Activated T-cell treated with anti-CD3 and anti-CD28 coated beads, Interleukin-2, amount 50 U/mL, for 72 hours (primary cell): ENCODE results near the gene PCDHA4. TPM values are rescaled to one million over a fixed set of nuclear protein-coding genes. Genes with fewer than 3 reads are reported as not detected.
A peak's percentile ranks its signal among the peaks of the same experiment; 100 is the strongest.
"Not testable (repeated sequence)": the region's sequence is repeated elsewhere in the genome, so short reads cannot be mapped to it uniquely, and the experiment has no call there.

Experiments
- ATAC-seq, 2 donors: fragments of 150-1000 bp; cut with Tn5 transposase; replicated peaks in 1 of 2; 2 replicates each; pipeline ENCODE4 v1.10.0; 2021; ENCODE audit warnings: moderate library complexity in 2 of 2, mild to moderate bottlenecking in 1 of 2
- DNase-seq, 2 donors: peaks; one replicate each; pipeline ENCODE4 v3.0.0; 2021 to 2022; ENCODE audit warnings: mixed read lengths in 1 of 2
- H3K27ac Mint-ChIP-seq: one replicate; pipeline ENCODE4 v1.8.0; 2022; ENCODE audit warnings: mild to moderate bottlenecking, moderate library complexity, mixed read lengths
- H3K27me3 Mint-ChIP-seq: one replicate; pipeline ENCODE4 v1.8.0; 2022; ENCODE audit warnings: low read depth, mixed read lengths
- H3K36me3 Mint-ChIP-seq, 2 donors: one replicate each; pipeline ENCODE4 v1.8.0; 2022; ENCODE audit warnings: mixed read lengths in 2 of 2, mild to moderate bottlenecking in 1 of 2; ENCODE audit not compliant: insufficient read depth in 2 of 2
- H3K4me1 Mint-ChIP-seq: one replicate; pipeline ENCODE4 v1.8.0; 2022; ENCODE audit warnings: low read depth, mixed read lengths
- H3K4me3 Mint-ChIP-seq, 2 donors: one replicate each; pipeline ENCODE4 v1.8.0; 2022; ENCODE audit warnings: mild to moderate bottlenecking in 2 of 2, mixed read lengths in 2 of 2, moderate library complexity in 2 of 2
- H3K9me3 Mint-ChIP-seq, 2 donors: one replicate each; pipeline ENCODE4 v1.8.0; 2022; ENCODE audit warnings: mixed read lengths in 2 of 2
- total RNA-seq, 2 donors: library from RNA; stranded (reverse); gene quantifications; one replicate each; pipeline ENCODE4 v1.2.3, GENCODE V29; 2022

Gene PCDHA4
- total RNA-seq, 2 donors from 2014 or later, result not detected

GRCh38 chr5:140828362-140828737, 21.5 kb downstream of the PCDHA4 start:
- DNase-seq, result no peak

DNA sequence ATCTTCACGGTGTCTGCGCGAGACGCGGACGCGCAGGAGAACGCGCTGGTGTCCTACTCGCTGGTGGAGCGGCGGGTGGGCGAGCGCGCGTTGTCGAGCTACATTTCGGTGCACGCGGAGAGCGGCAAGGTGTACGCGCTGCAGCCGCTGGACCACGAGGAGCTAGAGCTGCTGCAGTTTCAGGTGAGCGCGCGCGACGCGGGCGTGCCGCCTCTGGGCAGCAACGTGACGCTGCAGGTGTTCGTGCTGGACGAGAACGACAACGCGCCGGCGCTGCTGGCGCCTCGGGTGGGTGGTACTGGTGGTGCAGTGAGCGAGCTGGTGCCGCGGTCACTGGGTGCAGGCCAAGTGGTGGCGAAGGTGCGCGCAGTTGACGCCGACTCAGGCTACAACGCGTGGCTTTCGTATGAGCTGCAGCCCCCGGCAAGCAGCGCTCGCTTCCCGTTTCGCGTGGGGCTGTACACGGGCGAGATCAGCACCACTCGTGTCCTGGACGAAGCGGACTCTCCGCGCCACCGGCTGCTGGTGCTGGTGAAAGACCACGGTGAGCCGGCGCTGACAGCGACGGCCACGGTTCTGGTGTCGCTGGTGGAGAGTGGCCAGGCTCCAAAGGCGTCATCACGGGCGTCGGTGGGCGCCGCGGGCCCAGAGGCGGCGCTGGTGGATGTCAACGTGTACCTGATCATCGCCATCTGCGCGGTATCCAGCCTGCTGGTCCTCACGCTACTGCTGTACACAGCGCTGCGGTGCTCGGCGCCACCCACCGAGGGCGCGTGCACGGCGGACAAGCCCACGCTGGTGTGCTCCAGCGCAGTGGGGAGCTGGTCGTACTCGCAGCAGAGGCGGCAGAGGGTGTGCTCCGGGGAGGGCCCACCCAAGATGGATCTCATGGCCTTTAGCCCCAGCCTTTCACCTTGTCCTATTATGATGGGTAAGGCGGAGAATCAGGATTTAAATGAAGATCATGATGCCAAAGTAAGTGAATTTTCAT, 22.9 kb downstream of the PCDHA4 start:
- ATAC-seq, H3K9me3 Mint-ChIP-seq, H3K4me1 Mint-ChIP-seq, H3K27ac Mint-ChIP-seq, H3K4me3 Mint-ChIP-seq, DNase-seq: not testable (repeated sequence)
- Mint-ChIP-seq H3K36me3 (peaks cover 0 to 13% of the 10 kb centered on the region in 2 donors), H3K27me3 (peaks cover 29% of the 10 kb centered on the region)

More at GRCh38 chr5:140828362-140828737, 21.5 kb downstream of the PCDHA4 start:
- Mint-ChIP-seq H3K27me3 (peaks cover 29% of the 10 kb centered on the region), H3K4me3 (no peak overlapping the region), H3K4me1 (no peaks in the 10 kb centered on the region), H3K9me3 (peaks cover 7 to 9% of the 10 kb centered on the region in 2 donors), H3K27ac (no peak overlapping the region), H3K36me3 (peaks cover 0 to 14% of the 10 kb centered on the region in 2 donors)
- ATAC-seq, result no peak

DNA sequence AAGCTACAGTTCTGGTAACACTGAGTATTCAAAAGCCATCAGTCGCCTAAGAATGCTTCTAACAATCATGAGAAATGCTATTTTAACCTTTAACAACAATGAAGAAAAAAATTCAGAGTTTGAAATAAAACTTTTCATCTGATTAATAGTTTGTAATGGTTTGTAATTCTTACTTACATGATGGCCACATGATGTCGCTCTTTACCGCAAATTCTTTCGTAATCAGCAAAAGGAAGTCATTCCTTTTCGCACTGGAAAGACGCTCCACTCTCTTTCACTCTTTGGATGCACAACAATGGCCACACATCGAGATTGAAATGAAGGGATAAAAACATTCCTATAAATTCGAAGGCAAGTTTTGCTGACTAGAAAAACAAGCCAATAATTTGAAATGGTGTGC, 27.1 kb downstream of the PCDHA4 start, which contains the start of gene PCDHA7:
Gene PCDHA7, plus strand, starts transcription at position 277 of the 400 bp plus-strand sequence. Its CDS starts 115 bp downstream, at position 392.
- Mint-ChIP-seq H3K4me1 (no peaks in the 10 kb centered on the region), H3K4me3 (no peak within 1 kb of the TSS), H3K9me3 (peaks cover 4 to 8% of the 10 kb centered on the region in 2 donors), H3K27me3 (peaks cover 9% of the 10 kb centered on the region), H3K36me3 (peaks cover 0 to 8% of the 10 kb centered on the region in 2 donors), H3K27ac (no peak within 1 kb of the TSS)
- DNase-seq (no peak), ATAC-seq (no peak)

DNA sequence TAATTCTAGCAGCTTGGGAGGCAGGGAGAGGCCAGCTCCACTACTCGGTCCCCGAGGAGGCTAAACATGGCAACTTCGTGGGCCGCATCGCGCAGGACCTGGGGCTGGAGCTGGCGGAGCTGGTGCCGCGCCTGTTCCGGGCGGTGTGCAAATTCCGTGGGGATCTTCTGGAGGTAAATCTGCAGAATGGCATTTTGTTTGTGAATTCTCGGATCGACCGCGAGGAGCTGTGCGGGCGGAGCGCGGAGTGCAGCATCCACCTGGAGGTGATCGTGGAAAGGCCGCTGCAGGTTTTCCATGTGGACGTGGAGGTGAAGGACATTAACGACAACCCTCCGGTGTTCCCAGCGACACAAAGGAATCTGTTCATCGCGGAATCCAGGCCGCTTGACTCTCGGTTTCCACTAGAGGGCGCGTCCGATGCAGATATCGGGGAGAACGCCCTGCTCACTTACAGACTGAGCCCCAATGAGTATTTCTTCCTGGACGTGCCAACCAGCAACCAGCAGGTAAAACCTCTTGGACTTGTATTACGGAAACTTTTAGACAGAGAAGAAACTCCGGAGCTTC, 27.7 kb downstream of the PCDHA4 start:
- H3K27ac Mint-ChIP-seq, H3K36me3 Mint-ChIP-seq, H3K4me1 Mint-ChIP-seq, H3K4me3 Mint-ChIP-seq, H3K9me3 Mint-ChIP-seq, ATAC-seq, DNase-seq: not testable (repeated sequence)
- H3K27me3 Mint-ChIP-seq, result peaks cover 11% of the 10 kb centered on the region

GRCh38 chr5:140835622-140836510, 29.0 kb downstream of the PCDHA4 start:
- H3K27me3 Mint-ChIP-seq, result peaks cover 20% of the 10 kb centered on the region

GRCh38 chr5:140840978-140841962, 34.4 kb downstream of the PCDHA4 start, which contains the start of gene PCDHA8:
Gene PCDHA8, plus strand, starts transcription at chr5:140841187. Its CDS starts 135 bp downstream, at chr5:140841322.
- ATAC-seq (no peak), DNase-seq (no peak)
- Mint-ChIP-seq H3K4me1 (no peaks in the 10 kb centered on the region), H3K36me3 (peaks cover 3 to 20% of the 10 kb centered on the region in 2 donors), H3K9me3 (peaks cover 5 to 8% of the 10 kb centered on the region in 2 donors), H3K27me3 (peaks cover 11% of the 10 kb centered on the region), H3K27ac (peak within 1 kb of the TSS; percentile 13), H3K4me3 (no peak within 1 kb of the TSS)

More at GRCh38 chr5:140835622-140836510, 29.0 kb downstream of the PCDHA4 start:
- H3K4me3 Mint-ChIP-seq, result no peak overlapping the region
- DNase-seq (no peak), ATAC-seq (no peak)
- peaks cover 8 to 11% of the 10 kb centered on the region in 2 donors for H3K9me3 Mint-ChIP-seq
- peaks cover 3 to 11% of the 10 kb centered on the region in 2 donors for H3K36me3 Mint-ChIP-seq
- H3K27ac Mint-ChIP-seq, result no peak overlapping the region
- H3K4me1 Mint-ChIP-seq, result no peaks in the 10 kb centered on the region

GRCh38 chr5:140842798-140843733, 36.2 kb downstream of the PCDHA4 start:
- no peak for DNase-seq
- no peaks in the 10 kb centered on the region for H3K4me1 Mint-ChIP-seq
- H3K4me3 Mint-ChIP-seq, result no peak overlapping the region
- peaks cover 22% of the 10 kb centered on the region for H3K27me3 Mint-ChIP-seq
- peaks cover 7 to 19% of the 10 kb centered on the region in 2 donors for H3K36me3 Mint-ChIP-seq
- no peak overlapping the region for H3K27ac Mint-ChIP-seq
- H3K9me3 Mint-ChIP-seq, result peaks cover 6 to 8% of the 10 kb centered on the region in 2 donors
- no peak for ATAC-seq

- not testable (repeated sequence) for H3K4me3 Mint-ChIP-seq, H3K4me1 Mint-ChIP-seq, H3K9me3 Mint-ChIP-seq, ATAC-seq, DNase-seq, H3K27ac Mint-ChIP-seq, H3K36me3 Mint-ChIP-seq
- H3K27me3 Mint-ChIP-seq, result peaks cover 11% of the 10 kb centered on the region
Measured at GRCh38 chr5:140848139-140849102, 41.6 kb downstream of the PCDHA4 start, which contains the start of gene PCDHA9. Gene PCDHA9, plus strand, starts transcription at chr5:140848382. Its CDS starts 114 bp downstream, at chr5:140848496.

GRCh38 chr5:140849831-140850634, 43.2 kb downstream of the PCDHA4 start:
- not testable (repeated sequence) for H3K27ac Mint-ChIP-seq, ATAC-seq, H3K4me1 Mint-ChIP-seq, H3K9me3 Mint-ChIP-seq, H3K4me3 Mint-ChIP-seq, H3K36me3 Mint-ChIP-seq, DNase-seq
- H3K27me3 Mint-ChIP-seq, result peaks cover 11% of the 10 kb centered on the region
